GOT3 (cell line): ENCODE data around the gene IFIT1B.
"Not testable (repeated sequence)": the region's sequence is repeated elsewhere in the genome, so short reads cannot be mapped to it uniquely, and the experiment has no call there.

Experiments used
- DNase-seq: peaks from one replicate; lab custom pipeline; 2025; ENCODE audit warnings: mixed read lengths; lab: John Stamatoyannopoulos, UW

The IFIT1B gene

GRCh38 chr10:89382757-89383156 lies 4.9 kb downstream of the IFIT1B start:
- no peak for DNase-seq

- no peak for DNase-seq
These were observed 6.9 kb downstream of the IFIT1B start for GRCh38 chr10:89384474-89385340.

- no peak for DNase-seq
These were observed 10.9 kb downstream of the IFIT1B start for GRCh38 chr10:89388806-89389205.

GRCh38 chr10:89389254-89389653 lies 11.4 kb downstream of the IFIT1B start:
- no peak for DNase-seq

- DNase-seq: no peak
These were observed 12.8 kb downstream of the IFIT1B start for GRCh38 chr10:89390476-89391225.

- not testable (repeated sequence) for DNase-seq
These were observed 13.3 kb downstream of the IFIT1B start for GRCh38 chr10:89391226-89391576.

- DNase-seq: no peak
These were observed 14.3 kb downstream of the IFIT1B start, which contains the start of gene IFIT1 for GRCh38 chr10:89391907-89392756. IFIT1 (plus strand) TSS chr10:89392623; CDS start chr10:89392713, 90 bp downstream.

- no peak for DNase-seq
These were observed 15.1 kb downstream of the IFIT1B start for GRCh38 chr10:89392974-89393373.

GRCh38 chr10:89393898-89394297 lies 16.0 kb downstream of the IFIT1B start:
- no peak for DNase-seq

GRCh38 chr10:89395141-89395540 lies 17.3 kb downstream of the IFIT1B start:
- DNase-seq: no peak

- no peak for DNase-seq
These were observed 20.3 kb downstream of the IFIT1B start for GRCh38 chr10:89398003-89398749.

- no peak for DNase-seq
These were observed 22.1 kb downstream of the IFIT1B start for GRCh38 chr10:89399956-89400355.

GRCh38 chr10:89403043-89403442 lies 25.2 kb downstream of the IFIT1B start:
- DNase-seq: no peak

GRCh38 chr10:89404104-89405047 lies 26.5 kb downstream of the IFIT1B start:
- DNase-seq: no peak

GRCh38 chr10:89406178-89406577 lies 28.3 kb downstream of the IFIT1B start:
- DNase-seq: not testable (repeated sequence)

- DNase-seq: not testable (repeated sequence)
These were observed 29.9 kb downstream of the IFIT1B start for GRCh38 chr10:89407792-89408191.

- not testable (repeated sequence) for DNase-seq
These were observed 31.4 kb downstream of the IFIT1B start for GRCh38 chr10:89409282-89409681.

GRCh38 chr10:89410551-89410950 lies 32.7 kb downstream of the IFIT1B start:
- not testable (repeated sequence) for DNase-seq

- not testable (repeated sequence) for DNase-seq
These were observed 33.3 kb downstream of the IFIT1B start for GRCh38 chr10:89411135-89411534.

- DNase-seq: not testable (repeated sequence)
These were observed 34.4 kb downstream of the IFIT1B start for GRCh38 chr10:89412276-89412675.
